ENCODE results near the gene EMID1.

The EMID1 gene

GRCh38 chr22:29308791-29309262 lies 103.1 kb downstream of the EMID1 start:
- H3K9me3 Mint-ChIP-seq: no peaks in the 10 kb centered on the region
- peaks cover 19 to 32% of the 10 kb centered on the region in 2 donors for H3K4me1 Mint-ChIP-seq (ENCODE audit: low read depth in 2 of 2)
- H3K27me3 Mint-ChIP-seq: peaks cover 39 to 42% of the 10 kb centered on the region in 2 donors
- DNase-seq (peak; percentile 31 to 45 (median 38)), ATAC-seq (replicated peaks) (peak; percentile 71)
- H3K27ac Mint-ChIP-seq: no peak overlapping the region
- peaks cover 11% of the 10 kb centered on the region for H3K36me3 Mint-ChIP-seq (ENCODE audit: insufficient read depth)
- peak overlapping the region; percentile 34 to 57 for H3K4me3 Mint-ChIP-seq
